GM21381 (cell line): Measurements from ENCODE around the gene FKBP2.

Experiments
- ATAC-seq: cut with Tn5 transposase; IDR thresholded peaks from one replicate; pipeline ENCODE4 v1.9.1; 2021; ENCODE audit warnings: mild to moderate bottlenecking, moderate library complexity; ENCODE audit not compliant: unreplicated experiment

The FKBP2 gene

GRCh38 chr11:64262271-64263002 lies 21.5 kb downstream of the FKBP2 start:
- ATAC-seq = no peak

- no peak for ATAC-seq
These were observed 22.4 kb downstream of the FKBP2 start for GRCh38 chr11:64263021-64263946.

GRCh38 chr11:64263947-64264317 lies 23.0 kb downstream of the FKBP2 start:
- no peak for ATAC-seq

- no peak for ATAC-seq
These were observed 23.5 kb downstream of the FKBP2 start for GRCh38 chr11:64264371-64264852.

GRCh38 chr11:64265176-64266160 lies 24.6 kb downstream of the FKBP2 start:
- ATAC-seq = no peak

GRCh38 chr11:64266339-64266738 lies 25.4 kb downstream of the FKBP2 start:
- ATAC-seq = no peak

- no peak for ATAC-seq
These were observed 26.5 kb downstream of the FKBP2 start for GRCh38 chr11:64267207-64267945.

GRCh38 chr11:64268025-64268892 lies 27.4 kb downstream of the FKBP2 start:
- no peak for ATAC-seq

GRCh38 chr11:64268893-64269539 lies 28.1 kb downstream of the FKBP2 start:
- peak; percentile 6 for ATAC-seq

- ATAC-seq = peak; percentile 60
These were observed 28.8 kb downstream of the FKBP2 start for GRCh38 chr11:64269540-64270220.

GRCh38 chr11:64275031-64275800 lies 34.3 kb downstream of the FKBP2 start:
- no peak for ATAC-seq

GRCh38 chr11:64275841-64276240 lies 34.9 kb downstream of the FKBP2 start:
- ATAC-seq = no peak

- ATAC-seq = no peak
These were observed 35.9 kb downstream of the FKBP2 start for GRCh38 chr11:64276653-64277431.

GRCh38 chr11:64278576-64279190 lies 37.8 kb downstream of the FKBP2 start:
- ATAC-seq = no peak

GRCh38 chr11:64281957-64282770 lies 41.3 kb downstream of the FKBP2 start:
- no peak for ATAC-seq
